Thymus (tissue), 11 donors: Measurements from ENCODE around the gene TF. TPM values are rescaled to one million over a fixed set of nuclear protein-coding genes. Genes with fewer than 3 reads are reported as not detected.

Source experiments
- DNase-seq, 9 donors: peaks; one replicate each; pipeline ENCODE4 v3.0.0-alpha.2; 2013; ENCODE audit warnings: low spot score in 9 of 9, low read depth in 6 of 9, missing footprints in 1 of 9
- H3K27ac ChIP-seq, 2 donors: one replicate each; pipeline ENCODE4 v1.5.1; 2013; ENCODE audit warnings: control low read depth in 1 of 2, low read depth in 1 of 2, low read length in 1 of 2, mild to moderate bottlenecking in 1 of 2, moderate library complexity in 1 of 2
- H3K27me3 ChIP-seq, 2 donors: one replicate each; pipeline ENCODE4 v1.5.1; 2013; ENCODE audit warnings: low read length in 1 of 2; ENCODE audit not compliant: control insufficient read depth in 2 of 2, insufficient read depth in 1 of 2
- H3K36me3 ChIP-seq, 2 donors: one replicate each; pipeline ENCODE4 v1.5.1; 2013; ENCODE audit warnings: low read length in 1 of 2, mild to moderate bottlenecking in 1 of 2, moderate library complexity in 1 of 2; ENCODE audit not compliant: control insufficient read depth in 2 of 2, insufficient read depth in 2 of 2
- H3K4me1 ChIP-seq, 2 donors: one replicate each; pipeline ENCODE4 v1.5.1; 2013; ENCODE audit warnings: low read length in 2 of 2; ENCODE audit not compliant: control insufficient read depth in 2 of 2, insufficient read depth in 2 of 2
- H3K4me3 ChIP-seq, 2 donors: one replicate each; pipeline ENCODE4 v1.5.1; 2013; ENCODE audit warnings: low read length in 2 of 2, control low read depth in 1 of 2, mild to moderate bottlenecking in 1 of 2
- H3K9me3 ChIP-seq, 2 donors: one replicate each; pipeline ENCODE4 v1.5.1; 2013; ENCODE audit warnings: low read length in 1 of 2, mild to moderate bottlenecking in 1 of 2; ENCODE audit not compliant: control insufficient read depth in 2 of 2, insufficient read depth in 1 of 2
- whole genome bisulfite sequencing: extraction: QIAGEN DNeasy Blood & Tissue Kit; methylation state at CpG from one replicate; pipeline ENCODE4 v1.1.7; 2013; 5-methylcytosine and 5-hydroxymethylcytosine counted together
- polyA plus RNA-seq: library from polyadenylated mRNA; stranded (reverse); fragments of 200-250 nt; gene quantifications from one replicate; pipeline ENCODE4 v1.2.3, GENCODE V29; 2013
- total RNA-seq: library from RNA; stranded (reverse); fragments of 120-200 nt; gene quantifications from one replicate; pipeline ENCODE4 v1.2.4, GENCODE V29; 2013
- donor health status: healthy.

The TF gene
- total and polyA plus RNA-seq, 2 donors: 1.9 to 2.9 TPM

DNA sequence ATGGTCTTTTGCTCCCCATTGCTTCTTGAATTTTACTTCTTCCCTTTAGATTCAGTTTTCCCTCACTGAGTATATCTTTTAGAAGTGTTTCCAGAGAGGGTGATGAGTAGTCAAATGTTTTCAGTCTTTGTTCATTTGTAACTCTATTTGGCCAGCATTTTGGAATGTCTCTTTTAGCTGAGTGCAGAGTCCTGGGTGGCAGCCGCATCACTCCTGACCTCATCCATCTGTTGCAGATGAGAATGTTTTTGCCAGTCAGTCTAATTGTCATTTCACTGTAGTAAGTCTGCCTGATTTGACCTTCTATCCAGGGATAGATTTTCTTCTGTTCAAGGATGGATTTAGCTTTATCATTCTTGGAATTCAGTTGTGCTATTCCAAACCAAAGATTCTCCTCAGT is 66.7 kb downstream of the TF start:
- Histone ChIP-seq H3K4me3 (no peak overlapping the region), H3K27ac (no peak overlapping the region), H3K27me3 (no peaks in the 10 kb centered on the region), H3K9me3 (no peaks in the 10 kb centered on the region), H3K4me1 (no peaks in the 10 kb centered on the region), H3K36me3 (peaks cover 13 to 46% of the 10 kb centered on the region in 2 donors)
- no peak for DNase-seq
- WGBS: 100% methylated on average over 1 of the region's 1 CpG

- H3K9me3 ChIP-seq: no peaks in the 10 kb centered on the region
- 94% methylated on average over 2 of the region's 2 CpGs for WGBS
- peaks cover 16 to 52% of the 10 kb centered on the region in 2 donors for H3K36me3 ChIP-seq
- no peak overlapping the region for H3K4me3 ChIP-seq
- H3K27me3 ChIP-seq: no peaks in the 10 kb centered on the region
- no peak overlapping the region for H3K27ac ChIP-seq
- no peaks in the 10 kb centered on the region for H3K4me1 ChIP-seq
- no peak for DNase-seq
These were observed 69.2 kb downstream of the TF start for GRCh38 chr3:133815386-133815785.

GRCh38 chr3:133820129-133820528 is 73.9 kb downstream of the TF start:
- Histone ChIP-seq H3K36me3 (peaks cover 23 to 55% of the 10 kb centered on the region in 2 donors), H3K27me3 (no peaks in the 10 kb centered on the region), H3K9me3 (no peaks in the 10 kb centered on the region), H3K4me1 (no peaks in the 10 kb centered on the region), H3K4me3 (no peak overlapping the region), H3K27ac (no peak overlapping the region)
- 94% methylated on average over 4 of the region's 4 CpGs for WGBS
- DNase-seq: no peak

- H3K27ac ChIP-seq: no peak overlapping the region
- H3K36me3 ChIP-seq: peaks cover 23 to 50% of the 10 kb centered on the region in 2 donors
- no peak overlapping the region for H3K4me3 ChIP-seq
- H3K9me3 ChIP-seq: no peaks in the 10 kb centered on the region
- no peaks in the 10 kb centered on the region for H3K4me1 ChIP-seq
- 96% methylated on average over 3 of the region's 3 CpGs for WGBS
- DNase-seq: no peak
- H3K27me3 ChIP-seq: no peaks in the 10 kb centered on the region
These were observed 74.9 kb downstream of the TF start for GRCh38 chr3:133820889-133821675.

- Histone ChIP-seq H3K9me3 (no peaks in the 10 kb centered on the region), H3K27me3 (no peaks in the 10 kb centered on the region), H3K27ac (no peak overlapping the region), H3K4me1 (no peaks in the 10 kb centered on the region), H3K4me3 (no peak overlapping the region), H3K36me3 (peaks cover 23 to 46% of the 10 kb centered on the region in 2 donors)
- WGBS: 95% methylated on average over 8 of the region's 8 CpGs
- DNase-seq: no peak
These were observed 75.8 kb downstream of the TF start for GRCh38 chr3:133821767-133822638.

DNA sequence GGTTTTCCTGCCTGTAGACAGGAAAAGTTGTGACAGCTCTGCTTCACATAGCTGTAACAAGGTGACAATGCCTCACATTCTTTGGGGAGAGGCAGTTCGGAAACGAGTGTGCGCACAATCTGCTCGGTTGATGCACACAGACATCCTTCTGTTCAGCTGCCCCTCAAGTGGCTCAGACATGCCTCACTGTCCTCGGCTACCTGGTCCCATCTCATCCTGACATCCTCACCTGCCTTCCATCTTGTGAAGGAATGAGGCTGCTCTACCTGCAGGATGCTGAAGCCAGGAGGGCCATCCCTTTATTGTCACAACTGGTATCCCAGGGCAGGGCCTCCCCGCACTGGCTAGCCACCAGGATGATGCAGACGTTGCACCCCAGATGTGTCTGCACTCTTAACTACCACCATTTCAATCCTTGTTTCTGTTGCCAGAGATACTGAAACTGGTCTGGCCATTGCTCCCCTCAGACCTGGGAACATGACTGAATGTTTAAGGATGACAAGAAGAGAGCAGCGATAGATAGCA is 78.8 kb downstream of the TF start:
- 92% methylated on average over 8 of the region's 8 CpGs for WGBS
- no peak for DNase-seq
- H3K4me3 ChIP-seq: no peak overlapping the region
- peaks cover 15 to 31% of the 10 kb centered on the region in 2 donors for H3K36me3 ChIP-seq
- no peaks in the 10 kb centered on the region for H3K9me3 ChIP-seq
- H3K27me3 ChIP-seq: no peaks in the 10 kb centered on the region
- H3K27ac ChIP-seq: no peak overlapping the region
- H3K4me1 ChIP-seq: no peaks in the 10 kb centered on the region

GRCh38 chr3:133825969-133826727 is 80.0 kb downstream of the TF start:
- no peaks in the 10 kb centered on the region for H3K9me3 ChIP-seq
- no peak overlapping the region for H3K27ac ChIP-seq
- H3K36me3 ChIP-seq: peaks cover 7 to 20% of the 10 kb centered on the region in 2 donors
- no peak overlapping the region for H3K4me3 ChIP-seq
- H3K27me3 ChIP-seq: no peaks in the 10 kb centered on the region
- DNase-seq: no peak
- H3K4me1 ChIP-seq: no peaks in the 10 kb centered on the region
- 96% methylated on average over 12 of the region's 12 CpGs for WGBS

DNA sequence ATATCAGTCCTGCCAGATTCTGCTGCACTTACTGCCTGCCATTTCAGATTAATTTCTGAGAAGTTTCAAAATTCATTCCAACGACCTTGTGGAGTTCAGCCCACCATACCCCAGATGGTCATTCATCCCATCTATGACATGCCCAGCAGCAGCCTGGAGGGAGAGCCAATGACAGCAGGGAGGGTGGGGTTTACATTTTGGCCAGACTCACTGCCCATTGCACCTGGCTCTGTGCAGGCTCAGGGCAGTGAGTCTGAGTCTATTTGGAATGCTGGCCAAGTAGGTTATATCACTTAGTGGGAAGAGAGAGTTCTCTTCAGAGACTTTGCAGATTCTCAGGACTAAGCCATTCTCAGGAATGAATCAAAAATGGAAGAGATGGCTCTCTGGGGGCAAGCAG is 80.9 kb downstream of the TF start:
- no peak for DNase-seq
- Histone ChIP-seq H3K27ac (no peak overlapping the region), H3K9me3 (no peaks in the 10 kb centered on the region), H3K4me1 (no peaks in the 10 kb centered on the region), H3K4me3 (no peak overlapping the region), H3K36me3 (peaks cover 7 to 10% of the 10 kb centered on the region in 2 donors), H3K27me3 (no peaks in the 10 kb centered on the region)
- WGBS: 84% methylated on average over 1 of the region's 1 CpG
